Measurements from ENCODE around the gene RASGEF1C. TPM values are rescaled to one million over a fixed set of nuclear protein-coding genes. Genes with fewer than 3 reads are reported as not detected.

The RASGEF1C gene
- total RNA-seq (2022; extraction: Qiagen RNA extraction; ENCODE audit: low read depth), result 0.12 to 0.22 TPM (median 0.15 TPM) in 3 of 5 replicates, not detected in the others

DNA sequence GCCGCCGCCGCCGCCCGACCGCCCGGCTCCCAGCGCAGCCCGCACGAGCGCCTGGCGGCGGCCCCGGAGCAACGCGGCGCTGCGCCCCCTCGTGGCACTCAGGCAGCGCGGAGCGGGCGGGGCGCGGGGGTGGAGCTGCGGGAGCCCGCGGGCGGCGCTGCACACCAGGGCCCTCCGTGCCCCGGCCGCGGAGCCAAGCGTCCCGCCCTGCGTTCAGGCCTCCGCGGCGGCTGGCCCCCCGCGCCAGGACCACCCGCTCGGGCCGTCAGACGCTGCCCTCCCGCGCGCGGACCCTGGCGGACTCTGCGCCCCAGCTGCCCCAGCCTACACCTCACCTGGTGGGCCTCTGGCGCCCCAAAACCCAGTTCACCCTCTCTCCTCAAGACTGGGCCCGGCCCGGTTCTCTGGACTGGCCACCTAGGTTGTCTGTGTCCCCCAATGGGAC lies at the start of gene RASGEF1C:
Gene RASGEF1C, minus strand, starts transcription at position 75 of the 445 bp plus-strand sequence. CDS start 71,159 bp downstream, outside the sequence.

DNA sequence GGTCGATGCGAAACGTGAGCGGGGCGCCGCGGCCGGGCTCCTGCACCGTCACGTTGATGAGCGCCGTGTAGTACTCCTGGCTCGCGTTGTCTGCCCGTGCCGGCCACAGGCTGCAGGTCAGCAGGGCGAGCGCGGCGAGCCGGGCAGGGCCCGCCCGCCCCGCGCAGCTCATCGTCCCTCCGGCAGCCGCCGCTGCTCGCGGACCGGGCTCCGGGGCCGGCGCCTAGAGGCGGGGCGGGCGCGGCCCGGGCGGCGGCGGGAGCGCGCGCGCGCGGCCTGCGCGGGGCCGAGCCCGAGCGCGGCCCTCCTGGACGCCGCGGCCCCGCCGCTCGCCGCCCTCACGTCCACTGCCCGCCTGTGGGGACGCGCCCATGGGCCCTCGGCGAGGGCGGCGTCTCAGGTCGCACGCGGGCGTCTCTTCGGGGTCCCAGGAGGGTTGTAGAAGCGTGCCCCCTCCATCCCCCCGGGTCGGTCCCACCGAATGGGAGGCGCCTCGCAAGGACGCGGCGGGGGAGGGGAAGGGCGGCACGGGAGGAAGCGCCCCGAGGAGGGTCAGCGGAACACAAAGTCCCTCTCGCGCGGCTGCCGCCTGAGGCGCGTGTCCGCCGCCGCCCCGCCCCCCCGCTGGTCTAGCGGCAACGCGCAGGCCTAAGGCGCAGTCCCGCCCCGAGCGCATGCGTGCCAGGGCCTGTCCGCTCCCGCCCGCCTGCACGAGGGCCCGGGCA lies 137.3 kb downstream of the RASGEF1C start, which contains the start of gene RNF130:
Gene RNF130, minus strand, starts transcription at position 229 of the 725 bp plus-strand sequence. Its CDS starts 57 bp downstream, at position 172.

Other genes with a start within 250 kb of the RASGEF1C start
- 34.7 to 44.7 TPM (median 41.7 TPM) in 5 replicates for gene RNF130, start 137.5 kb downstream of the RASGEF1C start, total RNA-seq (2022; extraction: Qiagen RNA extraction; ENCODE audit: low read depth)
- 29.2 to 40.8 TPM (median 37.9 TPM) in 5 replicates for gene MAPK9, start 82.9 kb upstream of the RASGEF1C start, total RNA-seq (2022; extraction: Qiagen RNA extraction; ENCODE audit: low read depth)
- 45.0 to 58.8 TPM (median 54.6 TPM) in 5 replicates for gene GFPT2, start 144.1 kb upstream of the RASGEF1C start, total RNA-seq (2022; extraction: Qiagen RNA extraction; ENCODE audit: low read depth)